Upper lobe of left lung (tissue), 4 donors: ENCODE measurements around the gene TMEM134.

Experiments
- EP300 ChIP-seq, 4 donors: sonication (generic); formaldehyde crosslinking; IDR thresholded peaks; one replicate each; pipeline ENCODE4 v1.5.1; 2017; ENCODE audit warnings: antibody characterized with exemption in 4 of 4, control low read depth in 2 of 4
- POLR2A ChIP-seq, 4 donors: fragments of 450-650 bp; IDR thresholded peaks; one replicate each; pipeline ENCODE4 v1.5.1; 2016 to 2017; ENCODE audit warnings: antibody characterized with exemption in 4 of 4, mild to moderate bottlenecking in 2 of 4
- TF ChIP-seq, protein P1 (sequence below), 6 experiments: fragments of 450-650 bp in 4 of 6; fragments of 200-600 bp in 2 of 6; sonication (generic) in 2 of 6; IDR thresholded peaks; one replicate each; pipeline ENCODE4 v1.5.1; 2016 to 2019; ENCODE audit warnings: antibody characterized with exemption in 6 of 6

DNA sequence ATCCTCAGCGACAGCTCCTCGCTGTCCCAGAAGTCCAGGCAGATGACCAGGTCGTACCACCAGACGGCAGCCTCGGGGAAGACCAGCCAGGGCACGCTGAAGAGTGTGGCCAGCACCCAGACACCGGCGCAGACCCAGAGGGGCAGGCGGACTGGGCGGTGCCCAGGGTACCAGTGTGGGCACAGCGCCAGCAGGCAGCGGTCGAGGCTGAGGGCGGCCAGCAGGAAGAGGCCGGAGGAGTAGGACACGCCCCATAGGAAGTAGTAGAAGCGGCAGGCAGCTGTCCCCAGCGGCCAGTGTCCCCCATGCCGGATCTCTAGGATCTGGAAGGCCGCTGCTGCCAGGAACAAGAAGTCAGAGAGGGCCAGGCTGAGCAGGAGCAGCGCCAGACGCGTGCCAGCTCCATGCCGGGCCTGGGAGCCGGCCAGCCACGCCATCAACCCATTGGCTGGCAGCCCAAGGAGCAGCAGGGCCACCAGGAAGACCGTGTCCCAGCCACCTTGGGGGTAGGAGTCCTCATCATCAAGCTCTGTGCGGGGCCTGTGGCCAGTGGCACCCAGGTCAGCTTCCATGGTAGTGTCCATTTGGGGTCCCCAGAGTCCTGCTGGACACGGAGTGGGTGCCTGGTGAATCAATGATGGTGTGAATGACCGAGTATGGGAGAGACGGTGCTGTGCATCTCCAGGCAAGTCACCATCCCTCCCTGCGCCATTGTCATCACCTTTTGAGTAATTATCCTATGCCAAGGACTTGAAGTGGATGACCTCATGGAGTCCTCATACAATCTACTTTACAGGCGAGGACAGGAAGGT, 16.7 kb downstream of the TMEM134 start, which contains the start of gene GPR152:
- TF ChIP-seq, protein P1, sequence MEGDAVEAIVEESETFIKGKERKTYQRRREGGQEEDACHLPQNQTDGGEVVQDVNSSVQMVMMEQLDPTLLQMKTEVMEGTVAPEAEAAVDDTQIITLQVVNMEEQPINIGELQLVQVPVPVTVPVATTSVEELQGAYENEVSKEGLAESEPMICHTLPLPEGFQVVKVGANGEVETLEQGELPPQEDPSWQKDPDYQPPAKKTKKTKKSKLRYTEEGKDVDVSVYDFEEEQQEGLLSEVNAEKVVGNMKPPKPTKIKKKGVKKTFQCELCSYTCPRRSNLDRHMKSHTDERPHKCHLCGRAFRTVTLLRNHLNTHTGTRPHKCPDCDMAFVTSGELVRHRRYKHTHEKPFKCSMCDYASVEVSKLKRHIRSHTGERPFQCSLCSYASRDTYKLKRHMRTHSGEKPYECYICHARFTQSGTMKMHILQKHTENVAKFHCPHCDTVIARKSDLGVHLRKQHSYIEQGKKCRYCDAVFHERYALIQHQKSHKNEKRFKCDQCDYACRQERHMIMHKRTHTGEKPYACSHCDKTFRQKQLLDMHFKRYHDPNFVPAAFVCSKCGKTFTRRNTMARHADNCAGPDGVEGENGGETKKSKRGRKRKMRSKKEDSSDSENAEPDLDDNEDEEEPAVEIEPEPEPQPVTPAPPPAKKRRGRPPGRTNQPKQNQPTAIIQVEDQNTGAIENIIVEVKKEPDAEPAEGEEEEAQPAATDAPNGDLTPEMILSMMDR (IDR thresholded peaks at IDR 0.05) = peak in 3 of 6 experiments; percentile 36 to 54 (median 37)
- TF ChIP-seq POLR2A (IDR thresholded peaks at IDR 0.05) (no peak), EP300 (IDR thresholded peaks at IDR 0.05) (no peak)
